Transverse colon (tissue), 4 donors: ENCODE results near the gene NKAIN2. TPM values are rescaled to one million over a fixed set of nuclear protein-coding genes. Genes with fewer than 3 reads are reported as not detected.

Experiments
- DNase-seq: peaks from one replicate; pipeline ENCODE4 v3.0.0-alpha.2; 2019
- H3K27ac ChIP-seq, 4 donors: fragments of 200-600 bp; sonication (generic); 2 replicates each; pipeline ENCODE4 v1.5.1; 2016 to 2018; ENCODE audit warnings: inconsistent platforms in 4 of 4
- H3K27me3 ChIP-seq: fragments of 200-600 bp; sonication (generic); 2 replicates; pipeline ENCODE4 v1.5.1; 2017; ENCODE audit warnings: inconsistent platforms
- H3K36me3 ChIP-seq, 4 donors: fragments of 200-600 bp; sonication (generic); 2 replicates each; pipeline ENCODE4 v1.5.1; 2017 to 2019; ENCODE audit warnings: inconsistent platforms in 4 of 4
- H3K4me1 ChIP-seq, 4 donors: fragments of 200-600 bp; sonication (generic); 2 replicates each; pipeline ENCODE4 v1.5.1; 2017 to 2020; ENCODE audit warnings: inconsistent platforms in 4 of 4
- H3K4me3 ChIP-seq, 4 donors: fragments of 200-600 bp; sonication (generic); 1 replicate in 1 of 4; 2 replicates in 3 of 4; pipeline versions ENCODE4 v1.5.1 to v1.6.1; 2017 to 2019; ENCODE audit warnings: inconsistent platforms in 4 of 4
- H3K9me3 ChIP-seq, 2 donors: fragments of 200-600 bp; sonication (generic); 2 replicates each; pipeline ENCODE4 v1.5.1; 2017 to 2019; ENCODE audit warnings: inconsistent platforms in 2 of 2
- CTCF ChIP-seq, 5 experiments: fragments of 200-600 bp in 3 of 5; fragments of 450-650 bp in 2 of 5; sonication (generic) in 3 of 5; IDR thresholded peaks; 1 replicate in 2 of 5; 2 replicates in 3 of 5; pipeline ENCODE4 v1.5.1; 2016 to 2017; ENCODE audit warnings: antibody characterized with exemption in 5 of 5, inconsistent platforms in 3 of 5, mild to moderate bottlenecking in 2 of 5, moderate library complexity in 1 of 5
- EP300 ChIP-seq: sonication (generic); formaldehyde crosslinking; IDR thresholded peaks from one replicate; pipeline ENCODE4 v1.6.1; 2017; ENCODE audit warnings: antibody characterized with exemption, low read depth
- POLR2A ChIP-seq: fragments of 450-650 bp; IDR thresholded peaks from one replicate; pipeline ENCODE4 v1.6.1; 2016; ENCODE audit warnings: antibody characterized with exemption, mild to moderate bottlenecking, moderate library complexity
- POLR2AphosphoS5 ChIP-seq, 3 donors: sonication (generic); formaldehyde crosslinking; IDR thresholded peaks; one replicate each; pipeline ENCODE4 v1.6.1; 2016; ENCODE audit warnings: antibody characterized with exemption in 3 of 3
- WGBS, 2 donors: methylation state at CpG; one replicate each; pipeline ENCODE4 v1.1.5; 2018; ENCODE audit warnings: low coverage in 1 of 2; 5-methylcytosine and 5-hydroxymethylcytosine counted together
- in situ Hi-C, 4 donors: fragments of 200-750 bp; cut with MboI; loops; one replicate each; pipeline versions ENCODE4 v1.15.0 to v1.15.1; 2017; ENCODE audit warnings: low sequenced_read_pairs in 3 of 4, low pct_ligation_motif_present in 1 of 4, low pct_unique_long_range_greater_than_20kb in 1 of 4
- intact Hi-C: fragments of 100-400 bp; cut with DNase I; formaldehyde crosslinking; loops from one replicate; pipeline ENCODE4 v1.15.1; 2023; ENCODE audit warnings: low total_unique reads
- total RNA-seq, 4 donors: library from RNA; depleted of rRNA; stranded (reverse); fragments of >200 nt; gene quantifications; one replicate each; pipeline ENCODE4 v1.1.0, GENCODE V29; 2016

NKAIN2 gene
- total RNA-seq, 4 donors from 2014 or later: 0.32 TPM; not detected in 3

GRCh38 chr6:124567401-124567800, 763.7 kb downstream of the NKAIN2 start:
- TF ChIP-seq POLR2AphosphoS5 (IDR thresholded peaks at IDR 0.05) (no peak), EP300 (no peak), CTCF (IDR thresholded peaks at IDR 0.05) (no peak), POLR2A (no peak)
- Histone ChIP-seq H3K27me3 (no peaks in the 10 kb centered on the region), H3K9me3 (no peaks in the 10 kb centered on the region), H3K36me3 (no peaks in the 10 kb centered on the region), H3K4me1 (no peaks in the 10 kb centered on the region), H3K27ac (no peak overlapping the region), H3K4me3 (no peak overlapping the region)
- intact Hi-C loops (no loop called here), in situ Hi-C loops (no loop called here)
- WGBS, 2 donors: 75 to 84% methylated on average over 5 of the region's 5 CpGs
- no peak for DNase-seq

- no peak for TF ChIP-seq POLR2A
- no peak for TF ChIP-seq EP300
- no peak for TF ChIP-seq CTCF (IDR thresholded peaks at IDR 0.05)
- TF ChIP-seq POLR2AphosphoS5 (IDR thresholded peaks at IDR 0.05): no peak
- no peaks in the 10 kb centered on the region for H3K9me3 ChIP-seq
- H3K27ac ChIP-seq: no peak overlapping the region
- intact Hi-C loops: no loop called here
- in situ Hi-C loops: no loop called here
- no peaks in the 10 kb centered on the region for H3K36me3 ChIP-seq
- no peak overlapping the region for H3K4me3 ChIP-seq
- H3K4me1 ChIP-seq: no peaks in the 10 kb centered on the region
- no peaks in the 10 kb centered on the region for H3K27me3 ChIP-seq
- WGBS, 2 donors: 45 to 63% methylated on average over 1 of the region's 1 CpG
- DNase-seq: no peak
These were observed 770.3 kb downstream of the NKAIN2 start for GRCh38 chr6:124573953-124574352.

GRCh38 chr6:124577734-124578281, 774.1 kb downstream of the NKAIN2 start:
- WGBS, 2 donors: 93 to 100% methylated on average over 1 to 2 of the region's 2 CpGs
- intact Hi-C loops (no loop called here), in situ Hi-C loops (no loop called here)

GRCh38 chr6:124590001-124590400, 786.3 kb downstream of the NKAIN2 start:
- Histone ChIP-seq H3K9me3 (no peaks in the 10 kb centered on the region), H3K27ac (no peak overlapping the region), H3K4me1 (no peaks in the 10 kb centered on the region), H3K36me3 (no peaks in the 10 kb centered on the region), H3K27me3 (no peaks in the 10 kb centered on the region), H3K4me3 (no peak overlapping the region)
- no peak for TF ChIP-seq POLR2A
- no peak for TF ChIP-seq CTCF (IDR thresholded peaks at IDR 0.05)
- no peak for TF ChIP-seq POLR2AphosphoS5 (IDR thresholded peaks at IDR 0.05)
- TF ChIP-seq EP300: no peak
- no peak for DNase-seq
- 45% methylated on average over 2 of the region's 2 CpGs; no CpG with 5 or more reads in 1 of the 2 donors for WGBS, 2 donors
- intact Hi-C loops: no loop called here
- in situ Hi-C loops: no loop called here

More at GRCh38 chr6:124577734-124578281, 774.1 kb downstream of the NKAIN2 start:
- Histone ChIP-seq H3K27me3 (no peaks in the 10 kb centered on the region), H3K4me1 (no peaks in the 10 kb centered on the region), H3K36me3 (no peaks in the 10 kb centered on the region), H3K4me3 (no peak overlapping the region), H3K9me3 (no peaks in the 10 kb centered on the region), H3K27ac (no peak overlapping the region)
- no peak for DNase-seq
- TF ChIP-seq CTCF (IDR thresholded peaks at IDR 0.05): no peak
- no peak for TF ChIP-seq POLR2A
- no peak for TF ChIP-seq EP300
- TF ChIP-seq POLR2AphosphoS5 (IDR thresholded peaks at IDR 0.05): no peak
